ENCODE results near the gene TNNC1.

Gene TNNC1

GRCh38 chr3:52453496-52454249 is at the start of gene TNNC1:
Gene TNNC1 (minus strand): TSS chr3:52454041. CDS start chr3:52454015, 26 bp downstream.
- no peak for DNase-seq (ENCODE audit: low read depth, low spot score)

- DNase-seq (ENCODE audit: low read depth, low spot score): no peak
These were observed 49.0 kb upstream of the TNNC1 start for GRCh38 chr3:52502808-52503350.

GRCh38 chr3:52502001-52502400 is 48.2 kb upstream of the TNNC1 start:
- no peak for DNase-seq (ENCODE audit: low read depth, low spot score)

- DNase-seq (ENCODE audit: low read depth, low spot score): no peak
These were observed 47.2 kb upstream of the TNNC1 start for GRCh38 chr3:52501046-52501445.

- no peak for DNase-seq (ENCODE audit: low read depth, low spot score)
These were observed 44.6 kb upstream of the TNNC1 start for GRCh38 chr3:52498137-52499054.

- no peak for DNase-seq (ENCODE audit: low read depth, low spot score)
These were observed 42.1 kb upstream of the TNNC1 start for GRCh38 chr3:52495777-52496602.

GRCh38 chr3:52494886-52495495 is 41.1 kb upstream of the TNNC1 start, which contains the start of gene STAB1:
Gene STAB1 (plus strand): TSS chr3:52495338. CDS start chr3:52495414, 76 bp downstream.
- no peak for DNase-seq (ENCODE audit: low read depth, low spot score)

- no peak for DNase-seq (ENCODE audit: low read depth, low spot score)
These were observed 40.6 kb upstream of the TNNC1 start for GRCh38 chr3:52494445-52494844.

- no peak for DNase-seq (ENCODE audit: low read depth, low spot score)
These were observed 39.6 kb upstream of the TNNC1 start for GRCh38 chr3:52493232-52494017.

- DNase-seq (ENCODE audit: low read depth, low spot score): no peak
These were observed 38.2 kb upstream of the TNNC1 start for GRCh38 chr3:52492059-52492458.

- DNase-seq (ENCODE audit: low read depth, low spot score): no peak
These were observed 37.2 kb upstream of the TNNC1 start for GRCh38 chr3:52490939-52491526.

- no peak for DNase-seq (ENCODE audit: low read depth, low spot score)
These were observed 36.4 kb upstream of the TNNC1 start for GRCh38 chr3:52490035-52490938.

GRCh38 chr3:52489453-52489852 is 35.6 kb upstream of the TNNC1 start:
- no peak for DNase-seq (ENCODE audit: low read depth, low spot score)

GRCh38 chr3:52488746-52489145 is 34.9 kb upstream of the TNNC1 start:
- no peak for DNase-seq (ENCODE audit: low read depth, low spot score)

- no peak for DNase-seq (ENCODE audit: low read depth, low spot score)
These were observed 34.2 kb upstream of the TNNC1 start for GRCh38 chr3:52487788-52488691.

GRCh38 chr3:52487050-52487787 is 33.4 kb upstream of the TNNC1 start:
- DNase-seq (ENCODE audit: low read depth, low spot score): no peak

Measured in activated CD4-positive, CD25-positive, alpha-beta regulatory T cell treated with anti-CD3 and anti-CD28 coated beads, Interleukin-2, amount 50 U/mL, for 16 hours (primary cell).